ENCODE measurements around the gene LRRC8A. TPM values are rescaled to one million over a fixed set of nuclear protein-coding genes. Genes with fewer than 3 reads are reported as not detected.
A peak's percentile ranks its signal among the peaks of the same experiment; 100 is the strongest.
"Not testable (repeated sequence)": the region's sequence is repeated elsewhere in the genome, so short reads cannot be mapped to it uniquely, and the experiment has no call there.

Gene LRRC8A
- total RNA-seq, 2 experiments from 2014 or later = 22.9 to 26.9 TPM

DNA sequence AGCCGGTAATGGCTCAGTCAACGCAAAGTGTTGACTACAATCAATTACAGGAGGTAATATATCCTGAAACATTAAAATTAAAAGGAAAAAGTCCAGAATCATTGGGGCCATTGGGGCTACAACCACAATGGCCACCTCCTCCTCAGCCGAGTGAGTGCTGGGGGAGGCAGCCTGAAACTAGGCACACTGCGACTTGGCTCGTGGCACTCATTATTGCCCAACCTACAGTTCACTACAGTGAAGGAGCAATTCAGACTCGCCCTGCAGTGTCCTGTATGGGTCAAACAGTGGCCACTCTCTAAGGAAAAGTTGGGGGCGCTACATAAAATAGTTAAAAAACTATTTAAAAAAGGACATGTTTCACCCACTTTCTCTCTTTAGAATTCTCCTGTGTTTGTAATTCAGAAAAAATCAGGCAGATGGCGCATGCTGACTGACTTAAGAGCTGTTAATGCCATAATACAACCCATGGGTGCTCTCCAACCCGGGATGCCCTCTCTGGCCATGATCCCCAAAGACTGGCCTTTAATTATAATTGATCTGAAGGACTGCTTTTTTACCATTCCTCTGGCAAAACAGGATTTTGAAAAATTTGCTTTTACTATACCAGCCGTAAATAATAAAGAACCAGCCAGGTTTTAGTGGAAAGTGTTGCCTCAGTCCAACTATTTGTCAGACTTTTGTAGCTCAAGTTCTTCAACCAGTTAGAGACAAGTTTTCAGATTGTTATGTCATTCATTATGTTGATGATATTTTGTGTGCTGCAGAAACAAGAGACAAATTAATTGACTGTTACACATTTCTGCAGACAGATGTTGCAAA lies 29.9 kb upstream of the LRRC8A start:
- H4K20me1 ChIP-seq (ENCODE audit: insufficient read depth, low read length); POLR2A ChIA-PET; intact Hi-C loops (cut with micrococcal nuclease; ENCODE audit: unreplicated experiment): not testable (repeated sequence)

DNA sequence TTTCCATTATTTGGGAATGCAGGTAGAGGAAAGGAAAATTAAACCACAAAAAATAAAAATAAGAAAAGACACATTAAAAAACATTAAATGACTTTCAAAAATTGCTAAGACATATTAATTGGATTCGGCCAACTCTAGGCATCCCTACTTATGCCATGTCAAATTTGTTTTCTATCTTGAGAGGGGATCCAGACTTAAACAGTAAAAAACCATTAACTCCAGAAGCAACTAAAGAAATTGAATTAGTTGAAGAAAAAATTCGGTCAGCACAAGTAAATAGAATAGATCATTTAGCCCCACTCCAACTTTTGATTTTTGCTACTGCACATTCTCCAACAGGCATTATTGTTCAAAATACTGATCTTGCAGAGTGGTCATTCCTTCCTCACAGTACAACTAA lies 29.3 kb upstream of the LRRC8A start:
- H3K4me2 ChIP-seq (ENCODE audit: low read length); CTCF ChIA-PET (ENCODE audit: unreplicated experiment): not testable (repeated sequence)
- H3K36me3 ChIP-seq (ENCODE audit: insufficient read depth, low read length) = peaks cover 16% of the 10 kb centered on the region

More for the DNA sequence above, 29.9 kb upstream of the LRRC8A start:
- H3K27ac ChIP-seq (ENCODE audit: low read depth, low read length, poor library complexity, severe bottlenecking); H3K4me3 ChIP-seq (ENCODE audit: low read depth, low read length, poor library complexity, severe bottlenecking); H3K9me2 ChIP-seq (ENCODE audit: insufficient read depth, low read length); CTCF ChIA-PET (ENCODE audit: unreplicated experiment); H2AFZ ChIP-seq (ENCODE audit: low read length); H3K79me2 ChIP-seq (ENCODE audit: insufficient read depth, low read depth, low read length); H3K4me1 ChIP-seq (ENCODE audit: insufficient read depth, low read length, poor library complexity, severe bottlenecking); BruUV-seq (replicated peaks); H3K4me2 ChIP-seq (ENCODE audit: low read length); H3K9me3 ChIP-seq (ENCODE audit: low read length): not testable (repeated sequence)
- peaks cover 16% of the 10 kb centered on the region for H3K36me3 ChIP-seq (ENCODE audit: insufficient read depth, low read length)
- peak; percentile 65 for DNase-seq (ENCODE audit: low spot score)
- TF ChIP-seq, protein P1, sequence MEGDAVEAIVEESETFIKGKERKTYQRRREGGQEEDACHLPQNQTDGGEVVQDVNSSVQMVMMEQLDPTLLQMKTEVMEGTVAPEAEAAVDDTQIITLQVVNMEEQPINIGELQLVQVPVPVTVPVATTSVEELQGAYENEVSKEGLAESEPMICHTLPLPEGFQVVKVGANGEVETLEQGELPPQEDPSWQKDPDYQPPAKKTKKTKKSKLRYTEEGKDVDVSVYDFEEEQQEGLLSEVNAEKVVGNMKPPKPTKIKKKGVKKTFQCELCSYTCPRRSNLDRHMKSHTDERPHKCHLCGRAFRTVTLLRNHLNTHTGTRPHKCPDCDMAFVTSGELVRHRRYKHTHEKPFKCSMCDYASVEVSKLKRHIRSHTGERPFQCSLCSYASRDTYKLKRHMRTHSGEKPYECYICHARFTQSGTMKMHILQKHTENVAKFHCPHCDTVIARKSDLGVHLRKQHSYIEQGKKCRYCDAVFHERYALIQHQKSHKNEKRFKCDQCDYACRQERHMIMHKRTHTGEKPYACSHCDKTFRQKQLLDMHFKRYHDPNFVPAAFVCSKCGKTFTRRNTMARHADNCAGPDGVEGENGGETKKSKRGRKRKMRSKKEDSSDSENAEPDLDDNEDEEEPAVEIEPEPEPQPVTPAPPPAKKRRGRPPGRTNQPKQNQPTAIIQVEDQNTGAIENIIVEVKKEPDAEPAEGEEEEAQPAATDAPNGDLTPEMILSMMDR (conservative IDR thresholded peaks at IDR 0.05; ENCODE audit: low read length) = peak; percentile 77

DNA sequence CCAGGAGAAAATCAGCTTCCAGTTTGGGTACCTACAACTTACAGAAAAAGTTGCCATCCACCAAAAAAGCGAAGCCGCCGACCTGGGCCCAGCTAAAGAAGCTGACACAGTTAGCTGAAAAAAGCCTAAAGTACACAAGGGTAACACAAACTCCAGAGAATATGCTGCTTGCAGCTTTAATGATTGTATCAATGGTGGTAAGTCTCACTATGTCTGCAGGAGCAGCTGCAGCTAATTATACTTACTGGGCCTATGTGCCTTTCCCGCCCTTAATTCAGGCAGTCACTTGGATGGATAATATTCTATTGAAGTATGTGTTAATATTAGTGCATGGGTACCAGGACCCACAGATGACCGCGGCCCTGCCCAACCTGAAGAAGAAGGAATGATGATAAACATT lies 27.5 kb upstream of the LRRC8A start:
- H3K9me2 ChIP-seq (ENCODE audit: insufficient read depth, low read length); H3K79me2 ChIP-seq (ENCODE audit: insufficient read depth, low read depth, low read length); H3K4me3 ChIP-seq (ENCODE audit: low read depth, low read length, poor library complexity, severe bottlenecking); intact Hi-C loops (cut with micrococcal nuclease; ENCODE audit: unreplicated experiment); BruUV-seq (replicated peaks); H2AFZ ChIP-seq (ENCODE audit: low read length); CTCF ChIA-PET (ENCODE audit: unreplicated experiment); H3K4me1 ChIP-seq (ENCODE audit: insufficient read depth, low read length, poor library complexity, severe bottlenecking); H3K9me3 ChIP-seq (ENCODE audit: low read length); H3K4me2 ChIP-seq (ENCODE audit: low read length); POLR2A ChIA-PET; H4K20me1 ChIP-seq (ENCODE audit: insufficient read depth, low read length); DNase-seq (ENCODE audit: low spot score); H3K27ac ChIP-seq (ENCODE audit: low read depth, low read length, poor library complexity, severe bottlenecking): not testable (repeated sequence)
- peaks cover 16% of the 10 kb centered on the region for H3K36me3 ChIP-seq (ENCODE audit: insufficient read depth, low read length)

More for the DNA sequence above, 29.3 kb upstream of the LRRC8A start:
- H3K4me1 ChIP-seq (ENCODE audit: insufficient read depth, low read length, poor library complexity, severe bottlenecking); BruUV-seq (replicated peaks); H3K79me2 ChIP-seq (ENCODE audit: insufficient read depth, low read depth, low read length); H3K27ac ChIP-seq (ENCODE audit: low read depth, low read length, poor library complexity, severe bottlenecking); DNase-seq (ENCODE audit: low spot score); H2AFZ ChIP-seq (ENCODE audit: low read length); intact Hi-C loops (cut with micrococcal nuclease; ENCODE audit: unreplicated experiment); H4K20me1 ChIP-seq (ENCODE audit: insufficient read depth, low read length); H3K4me3 ChIP-seq (ENCODE audit: low read depth, low read length, poor library complexity, severe bottlenecking); H3K9me3 ChIP-seq (ENCODE audit: low read length); H3K9me2 ChIP-seq (ENCODE audit: insufficient read depth, low read length); POLR2A ChIA-PET: not testable (repeated sequence)

DNA sequence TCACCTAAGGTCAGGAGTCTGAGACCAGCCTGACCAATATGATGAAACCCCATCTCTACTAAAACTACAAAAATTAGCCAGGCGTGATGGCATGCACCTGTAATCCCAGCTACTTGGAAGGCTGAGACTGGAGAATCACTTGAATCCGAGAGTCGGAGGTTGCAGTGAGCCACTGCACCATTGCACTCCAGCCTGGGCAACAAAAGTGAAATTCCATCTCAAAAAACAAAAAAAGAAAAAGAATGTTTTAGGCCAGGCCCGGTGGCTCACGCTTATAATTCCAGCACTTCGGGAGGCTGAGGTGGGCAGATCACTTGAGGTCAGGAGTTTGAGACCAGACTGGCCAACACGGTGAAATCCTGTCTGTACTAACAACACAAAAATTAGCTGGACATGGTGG lies 23.5 kb upstream of the LRRC8A start:
- POLR2A ChIA-PET = interaction anchor here (0.6 kb wide), 2 partner anchors 64 to 803 kb away, joined by 4 to 5 read pairs; no protein-coding TSS in a partner anchor
- CTCF ChIA-PET (ENCODE audit: unreplicated experiment) = not testable (repeated sequence)

More for the DNA sequence above, 23.5 kb upstream of the LRRC8A start:
- H3K79me2 ChIP-seq (ENCODE audit: insufficient read depth, low read depth, low read length); intact Hi-C loops (cut with micrococcal nuclease; ENCODE audit: unreplicated experiment); H3K4me2 ChIP-seq (ENCODE audit: low read length); H2AFZ ChIP-seq (ENCODE audit: low read length); H3K27ac ChIP-seq (ENCODE audit: low read depth, low read length, poor library complexity, severe bottlenecking); BruUV-seq (replicated peaks); H3K4me1 ChIP-seq (ENCODE audit: insufficient read depth, low read length, poor library complexity, severe bottlenecking); H3K9me2 ChIP-seq (ENCODE audit: insufficient read depth, low read length); DNase-seq (ENCODE audit: low spot score); H3K9me3 ChIP-seq (ENCODE audit: low read length); H4K20me1 ChIP-seq (ENCODE audit: insufficient read depth, low read length); H3K36me3 ChIP-seq (ENCODE audit: insufficient read depth, low read length); H3K4me3 ChIP-seq (ENCODE audit: low read depth, low read length, poor library complexity, severe bottlenecking): not testable (repeated sequence)

Measured in OCI-LY7 (cell line).